Right cardiac atrium (tissue), 5 donors: ENCODE results near the gene KRTAP5-2. TPM values are rescaled to one million over a fixed set of nuclear protein-coding genes. Genes with fewer than 3 reads are reported as not detected.
A peak's percentile ranks its signal among the peaks of the same experiment; 100 is the strongest.

Source experiments
- ATAC-seq, 2 donors: fragments of 200-7000 bp; cut with Tn5 transposase; one replicate each; pipeline versions ENCODE4 v1.8.0 to v1.9.1; 2020; ENCODE audit warnings: moderate library complexity in 2 of 2, mild to moderate bottlenecking in 1 of 2
- DNase-seq, 3 donors: peaks; one replicate each; pipeline ENCODE4 v3.0.0-alpha.2; 2020
- H3K27ac ChIP-seq: one replicate; pipeline ENCODE4 v1.5.1; 2013; ENCODE audit warnings: mild to moderate bottlenecking, low read length, control low read depth, moderate library complexity
- H3K27me3 ChIP-seq: one replicate; pipeline ENCODE4 v1.6.1; 2013; ENCODE audit not compliant: control insufficient read depth, insufficient read depth
- H3K4me1 ChIP-seq: one replicate; pipeline ENCODE4 v1.6.1; 2013; ENCODE audit warnings: low read length; ENCODE audit not compliant: control insufficient read depth, insufficient read depth
- H3K4me3 ChIP-seq: one replicate; pipeline ENCODE4 v1.5.1; 2013; ENCODE audit warnings: low read length, control low read depth
- H3K9me3 ChIP-seq: one replicate; pipeline ENCODE4 v1.6.1; 2013; ENCODE audit warnings: low read length; ENCODE audit not compliant: control insufficient read depth
- WGBS: extraction: QIAGEN DNeasy Blood & Tissue Kit; methylation state at CpG from one replicate; pipeline ENCODE4 v1.1.7; 2013; 5-methylcytosine and 5-hydroxymethylcytosine counted together
- intact Hi-C, 4 donors: fragments of 100-400 bp; cut with DNase I; formaldehyde crosslinking; loops; one replicate each; pipeline versions ENCODE4 v1.11.0 to v1.14.0; 2022 to 2023
- polyA plus RNA-seq: library from polyadenylated mRNA; stranded (reverse); fragments of 200-250 nt; gene quantifications from one replicate; pipeline ENCODE4 v1.2.3, GENCODE V29; 2013
- total RNA-seq, 4 donors: library from RNA; stranded (reverse); fragmentation: NEBNext Ultra II Directional; extraction: Animal tissue kit (Norgen Biotek cat#: 25700); gene quantifications; one replicate each; pipeline ENCODE4 v1.2.1, GENCODE V29; 2021
- donor health status: healthy with polysubstance abuse.
- donor health status: DM: no; HTN: yes; CAD: no.
- donor health status: DM: no; HTN: no; CAD: no.
- donor health status: DM: no; HTN: yes; CAD: no; lungs with severe emphysema.
- donor health status: DM: yes; HTN: yes; CAD: no.

KRTAP5-2 gene
- total and polyA plus RNA-seq, 5 donors, result not detected

- DNase-seq (no peak), ATAC-seq (no peak)
- 80% methylated on average over 8 of the region's 8 CpGs for WGBS
- Histone ChIP-seq H3K9me3 (no peaks in the 10 kb centered on the region), H3K4me3 (no peak overlapping the region), H3K4me1 (no peaks in the 10 kb centered on the region), H3K27me3 (no peaks in the 10 kb centered on the region), H3K27ac (no peak overlapping the region)
- intact Hi-C loops, result no loop called here
Observed at GRCh38 chr11:1638344-1638743, 40.2 kb upstream of the KRTAP5-2 start.

- WGBS, result 93% methylated on average over 2 of the region's 2 CpGs
- ATAC-seq (no peak), DNase-seq (no peak)
- Histone ChIP-seq H3K4me1 (no peaks in the 10 kb centered on the region), H3K27me3 (no peaks in the 10 kb centered on the region), H3K27ac (no peak overlapping the region), H3K4me3 (no peak overlapping the region), H3K9me3 (no peaks in the 10 kb centered on the region)
- intact Hi-C loops, result no loop called here
Observed at GRCh38 chr11:1637628-1638027, 39.5 kb upstream of the KRTAP5-2 start.

GRCh38 chr11:1636291-1636950 lies 38.3 kb upstream of the KRTAP5-2 start:
- 87% methylated on average over 19 of the region's 19 CpGs for WGBS
- ATAC-seq (no peak), DNase-seq (no peak)
- Histone ChIP-seq H3K27me3 (no peaks in the 10 kb centered on the region), H3K27ac (no peak overlapping the region), H3K9me3 (no peaks in the 10 kb centered on the region), H3K4me1 (no peaks in the 10 kb centered on the region), H3K4me3 (no peak overlapping the region)
- intact Hi-C loops, result no loop called here

GRCh38 chr11:1633864-1634263 lies 35.8 kb upstream of the KRTAP5-2 start:
- H3K9me3 ChIP-seq, result no peaks in the 10 kb centered on the region
- WGBS, result 92% methylated on average over 10 of the region's 10 CpGs
- no peaks in the 10 kb centered on the region for H3K27me3 ChIP-seq
- no peak overlapping the region for H3K27ac ChIP-seq
- DNase-seq, result no peak
- intact Hi-C loops, result no loop called here
- H3K4me1 ChIP-seq, result no peaks in the 10 kb centered on the region
- ATAC-seq, result no peak
- no peak overlapping the region for H3K4me3 ChIP-seq

- Histone ChIP-seq H3K27me3 (no peaks in the 10 kb centered on the region), H3K27ac (no peak overlapping the region), H3K4me1 (no peaks in the 10 kb centered on the region), H3K9me3 (no peaks in the 10 kb centered on the region), H3K4me3 (no peak overlapping the region)
- intact Hi-C loops, result no loop called here
- WGBS, result 57% methylated on average over 11 of the region's 11 CpGs
- DNase-seq (no peak), ATAC-seq (no peak)
Observed at GRCh38 chr11:1632053-1632714, 34.1 kb upstream of the KRTAP5-2 start.

GRCh38 chr11:1631066-1631568 lies 33.0 kb upstream of the KRTAP5-2 start:
- no peaks in the 10 kb centered on the region for H3K4me1 ChIP-seq
- H3K27me3 ChIP-seq, result no peaks in the 10 kb centered on the region
- no peak overlapping the region for H3K4me3 ChIP-seq
- no peak overlapping the region for H3K27ac ChIP-seq
- DNase-seq (no peak), ATAC-seq (no peak)
- intact Hi-C loops, result no loop called here
- no peaks in the 10 kb centered on the region for H3K9me3 ChIP-seq
- 71% methylated on average over 13 of the region's 13 CpGs for WGBS

GRCh38 chr11:1630271-1630670 lies 32.2 kb upstream of the KRTAP5-2 start:
- DNase-seq (no peak), ATAC-seq (no peak)
- H3K4me3 ChIP-seq, result no peak overlapping the region
- intact Hi-C loops, result no loop called here
- WGBS, result 77% methylated on average over 2 of the region's 2 CpGs
- H3K27ac ChIP-seq, result no peak overlapping the region
- H3K9me3 ChIP-seq, result no peaks in the 10 kb centered on the region
- no peaks in the 10 kb centered on the region for H3K27me3 ChIP-seq
- H3K4me1 ChIP-seq, result no peaks in the 10 kb centered on the region

GRCh38 chr11:1629326-1630185 lies 31.5 kb upstream of the KRTAP5-2 start, which contains the start of gene KRTAP5-5:
KRTAP5-5 (plus strand) TSS chr11:1629775; CDS start chr11:1629841, 66 bp downstream.
- Histone ChIP-seq H3K4me3 (no peak within 1 kb of the TSS), H3K4me1 (no peaks in the 10 kb centered on the region), H3K27ac (no peak within 1 kb of the TSS), H3K27me3 (no peaks in the 10 kb centered on the region), H3K9me3 (no peaks in the 10 kb centered on the region)
- intact Hi-C loops, result loop anchor here in 3 of 4 donors (10.0 kb wide), 1 partner anchor 85 kb away; no protein-coding TSS in a partner anchor
- ATAC-seq, result no peak
- 76% methylated on average over 25 of the region's 26 CpGs for WGBS
- DNase-seq, result no peak

GRCh38 chr11:1628506-1629325 lies 30.6 kb upstream of the KRTAP5-2 start:
- WGBS, result 27% methylated on average over 35 of the region's 35 CpGs
- intact Hi-C loops, result loop anchor here in 3 of 4 donors (10.0 kb wide), 1 partner anchor 84 kb away; no protein-coding TSS in a partner anchor
- no peak overlapping the region for H3K4me3 ChIP-seq
- ATAC-seq, result peak; percentile 75 to 80
- H3K4me1 ChIP-seq, result no peaks in the 10 kb centered on the region
- H3K27ac ChIP-seq, result no peak overlapping the region
- H3K27me3 ChIP-seq, result no peaks in the 10 kb centered on the region
- peak; percentile 51 to 82 (median 75) for DNase-seq
- no peaks in the 10 kb centered on the region for H3K9me3 ChIP-seq

- H3K27ac ChIP-seq, result no peak overlapping the region
- H3K4me1 ChIP-seq, result no peaks in the 10 kb centered on the region
- DNase-seq, result no peak
- ATAC-seq, result no peak
- WGBS, result 85% methylated on average over 13 of the region's 13 CpGs
- no peak overlapping the region for H3K4me3 ChIP-seq
- H3K9me3 ChIP-seq, result no peaks in the 10 kb centered on the region
- H3K27me3 ChIP-seq, result peaks cover 2% of the 10 kb centered on the region
- intact Hi-C loops, result loop anchor here in 3 of 4 donors (10.0 kb wide), 1 partner anchor 81 kb away; no protein-coding TSS in a partner anchor
Observed at GRCh38 chr11:1625541-1625940, 27.4 kb upstream of the KRTAP5-2 start.
